NCI-H82 (cell line): Measurements from ENCODE around the gene DUOX2.
"Not testable (repeated sequence)": the region's sequence is repeated elsewhere in the genome, so short reads cannot be mapped to it uniquely, and the experiment has no call there.

Experiments used
- DNase-seq: peaks from one replicate; lab custom pipeline; 2025; lab: John Stamatoyannopoulos, UW

DUOX2 gene

DNA sequence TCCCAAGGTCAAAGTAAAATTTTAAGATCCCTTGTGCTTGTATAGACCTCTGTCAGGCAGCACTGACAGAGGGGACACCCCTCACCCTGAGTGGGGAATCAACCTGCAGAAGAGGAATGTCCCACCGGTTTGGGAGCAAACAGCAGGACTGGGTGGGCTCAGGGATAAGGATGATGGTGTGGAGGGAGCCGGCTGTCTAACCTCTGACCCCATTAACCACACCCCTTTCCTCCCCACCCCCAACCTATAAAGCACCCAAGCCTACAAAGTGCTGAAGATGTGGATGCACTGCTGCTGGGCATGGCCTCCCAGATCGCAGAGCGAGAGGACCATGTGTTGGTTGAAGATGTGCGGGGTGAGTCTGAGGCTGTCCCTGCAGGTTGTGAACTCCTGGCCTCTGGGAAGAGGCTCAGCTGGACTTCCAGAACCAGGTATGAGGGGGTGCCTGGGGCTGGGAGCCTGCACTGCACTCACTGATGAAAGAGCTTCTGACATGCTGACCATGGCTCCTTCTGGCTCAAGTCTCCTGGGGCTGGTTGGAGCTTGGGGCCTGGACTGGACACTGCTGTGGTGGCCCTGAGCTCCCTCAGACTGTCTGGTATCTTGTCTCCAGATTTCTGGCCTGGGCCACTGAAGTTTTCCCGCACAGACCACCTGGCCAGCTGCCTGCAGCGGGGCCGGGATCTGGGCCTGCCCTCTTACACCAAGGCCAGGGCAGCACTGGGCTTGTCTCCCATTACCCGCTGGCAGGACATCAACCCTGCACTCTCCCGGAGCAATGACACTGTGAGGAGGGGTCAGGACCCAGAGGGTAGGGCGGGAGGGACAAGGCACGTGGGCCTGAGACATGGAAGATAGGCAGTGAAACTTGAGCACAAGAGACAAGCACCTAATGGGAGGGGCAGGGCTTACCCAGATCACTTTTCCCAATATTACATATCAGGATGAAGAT lies 25.1 kb upstream of the DUOX2 start:
- no peak for DNase-seq

DNA sequence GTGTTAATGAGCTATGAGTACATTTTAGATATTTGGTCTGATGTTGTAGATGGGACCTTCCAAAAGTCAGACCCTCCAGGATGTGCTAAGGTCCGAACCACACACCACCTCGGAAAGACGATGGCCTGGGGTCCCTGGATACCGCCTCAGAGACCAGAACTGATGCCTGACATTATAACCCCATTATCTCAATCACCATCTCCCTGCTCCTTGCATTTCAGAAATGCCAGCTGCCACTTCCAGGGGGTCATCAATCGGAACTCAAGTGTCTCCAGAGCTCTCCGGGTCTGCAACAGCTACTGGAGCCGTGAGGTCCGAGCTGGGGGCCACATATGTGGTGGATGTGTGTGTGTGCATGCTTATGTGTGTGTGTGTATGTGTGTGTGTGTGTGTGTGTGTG lies 23.7 kb upstream of the DUOX2 start:
- no peak for DNase-seq

DNA sequence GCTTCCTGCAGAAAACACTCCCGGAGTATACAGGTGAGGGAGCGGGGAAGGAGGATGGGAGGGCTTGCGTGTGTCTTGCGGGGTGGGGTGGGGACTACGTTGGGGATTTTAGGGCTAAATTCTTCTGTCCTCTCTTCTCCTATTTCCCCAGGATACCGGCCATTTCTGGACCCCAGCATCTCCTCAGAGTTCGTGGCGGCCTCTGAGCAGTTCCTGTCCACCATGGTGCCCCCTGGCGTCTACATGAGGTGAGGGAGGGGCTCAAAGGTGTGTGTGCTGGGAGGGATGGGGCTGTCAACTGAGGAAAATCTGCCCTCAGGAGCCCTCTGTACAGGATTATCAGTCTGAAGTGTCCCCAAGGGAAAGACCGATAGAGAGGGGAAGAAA lies 22.4 kb upstream of the DUOX2 start:
- peak; percentile 31 for DNase-seq

- not testable (repeated sequence) for DNase-seq
Observed at GRCh38 chr15:45135705-45136377, 21.9 kb upstream of the DUOX2 start.

GRCh38 chr15:45134682-45135604 lies 21.0 kb upstream of the DUOX2 start:
- no peak for DNase-seq

DNA sequence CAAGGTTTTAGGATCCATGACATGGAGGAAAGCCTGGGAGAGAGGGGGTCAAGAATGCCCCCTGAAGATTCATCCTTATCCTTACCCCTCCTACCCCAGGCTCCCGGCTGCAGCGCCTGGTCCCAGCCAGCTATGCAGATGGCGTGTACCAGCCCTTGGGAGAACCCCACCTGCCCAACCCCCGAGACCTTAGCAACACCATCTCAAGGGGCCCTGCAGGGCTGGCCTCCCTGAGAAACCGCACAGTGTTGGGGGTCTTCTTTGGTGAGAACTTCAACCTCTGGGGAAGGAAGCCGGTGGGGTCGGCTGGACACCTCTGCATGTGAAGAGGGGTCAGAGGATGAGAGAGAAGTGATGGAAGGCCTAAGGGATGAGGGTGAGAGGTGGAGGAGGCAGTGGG lies 20.1 kb upstream of the DUOX2 start:
- no peak for DNase-seq

DNA sequence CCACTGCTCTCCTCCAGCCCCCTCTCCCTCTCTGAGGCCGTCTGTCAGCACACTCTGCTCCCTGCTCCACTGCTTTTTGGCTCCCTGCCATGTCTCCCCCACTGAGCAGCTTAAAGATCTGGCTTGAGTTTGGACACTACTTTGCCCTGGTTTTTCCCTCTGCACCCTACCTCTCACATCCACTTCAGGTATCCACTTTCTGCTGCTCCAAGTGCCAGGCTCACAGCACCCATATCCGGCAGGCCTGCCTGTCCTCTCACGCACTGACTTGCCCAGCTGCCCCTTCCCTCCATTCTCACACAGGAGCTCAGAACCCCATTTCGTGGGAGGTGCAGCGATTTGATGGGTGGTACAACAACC lies 19.6 kb upstream of the DUOX2 start:
- DNase-seq: peak; percentile 89

DNA sequence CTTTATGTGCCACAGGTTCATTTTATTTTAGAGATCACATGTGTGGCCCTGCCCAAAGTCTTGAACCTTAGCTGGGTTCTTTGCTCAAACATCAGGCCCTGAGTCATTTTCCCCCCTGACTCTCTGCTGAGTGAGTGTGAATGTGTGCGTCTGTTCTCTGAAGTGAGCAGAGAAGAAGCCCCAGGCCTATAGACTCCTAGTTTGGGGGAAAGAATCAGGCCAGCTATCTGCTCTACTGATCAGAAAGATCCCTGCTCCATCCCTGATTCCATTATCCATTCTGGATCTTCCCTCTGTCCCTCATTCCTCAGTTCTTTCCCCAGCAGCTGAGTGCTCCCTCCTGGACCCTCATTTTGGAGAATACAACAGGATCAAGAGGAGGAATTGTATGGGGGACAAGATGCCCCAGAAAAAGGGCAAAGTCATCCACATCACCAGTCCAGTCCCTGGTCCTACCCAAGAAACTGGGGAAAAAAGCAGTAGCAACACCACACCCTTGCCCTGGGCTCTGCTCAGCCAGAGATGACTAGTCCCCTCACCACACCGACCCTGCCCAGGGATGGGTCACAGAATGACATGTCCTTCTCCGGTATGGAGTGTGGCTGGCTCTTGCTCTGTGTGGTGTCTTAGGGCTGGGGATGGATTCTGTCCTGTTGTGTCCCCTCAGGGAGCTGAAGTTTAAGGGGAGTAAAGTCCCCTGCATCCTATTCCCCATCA lies 19.0 kb upstream of the DUOX2 start:
- DNase-seq: no peak

DNA sequence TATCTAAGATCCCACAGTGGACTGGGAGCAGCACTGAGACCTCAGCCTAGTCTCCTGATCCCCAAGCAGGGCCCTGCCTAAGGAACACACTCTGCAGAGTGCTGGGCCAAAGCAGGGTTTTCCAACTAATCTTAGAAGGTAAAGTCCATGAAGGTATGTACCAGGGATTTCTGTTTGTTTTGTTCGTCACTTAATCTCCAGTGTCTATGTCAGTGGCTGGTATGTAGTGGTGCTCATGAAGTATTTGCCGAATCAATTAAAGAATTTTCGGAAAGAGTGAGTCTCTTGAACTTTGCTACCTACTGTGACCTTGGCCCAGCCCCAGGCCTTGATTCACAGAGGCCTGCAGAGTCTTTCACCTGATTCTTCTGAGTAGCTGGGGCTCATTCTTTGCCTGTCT lies 17.5 kb upstream of the DUOX2 start:
- DNase-seq: no peak

DNA sequence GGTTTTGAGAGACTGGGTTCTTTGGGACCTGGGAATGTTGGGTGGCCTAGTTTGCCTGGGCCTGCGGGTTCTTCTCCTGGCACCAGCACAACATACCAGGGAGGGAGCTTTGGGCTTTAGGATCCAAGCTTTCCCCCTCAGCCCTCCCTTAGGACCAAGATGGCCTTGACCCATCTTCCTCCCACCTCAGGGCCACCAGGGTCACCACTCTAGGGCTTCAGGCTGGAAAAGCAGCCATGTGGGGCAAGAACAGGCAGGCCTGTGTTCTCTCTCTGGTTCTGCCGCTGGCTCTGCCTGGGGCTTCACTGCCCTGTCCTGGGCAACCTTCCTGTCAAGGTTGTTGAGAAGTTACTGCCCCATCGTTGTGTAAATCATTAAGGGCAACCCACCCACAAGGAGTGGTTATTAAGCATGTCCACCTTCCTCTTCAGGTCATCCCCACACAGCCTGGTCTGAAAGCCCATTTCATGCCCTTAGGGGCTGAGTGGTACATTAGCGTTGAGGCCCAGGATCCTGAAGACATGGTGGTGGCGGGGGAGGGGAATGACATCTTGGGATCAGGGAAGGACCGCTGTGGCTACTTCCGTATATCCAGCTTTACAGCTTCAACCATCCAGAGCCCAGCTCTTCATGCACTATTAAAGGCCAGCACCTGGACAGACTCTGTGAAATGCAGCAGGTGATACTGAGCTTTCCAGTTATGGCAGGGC lies 16.5 kb upstream of the DUOX2 start:
- no peak for DNase-seq

DNA sequence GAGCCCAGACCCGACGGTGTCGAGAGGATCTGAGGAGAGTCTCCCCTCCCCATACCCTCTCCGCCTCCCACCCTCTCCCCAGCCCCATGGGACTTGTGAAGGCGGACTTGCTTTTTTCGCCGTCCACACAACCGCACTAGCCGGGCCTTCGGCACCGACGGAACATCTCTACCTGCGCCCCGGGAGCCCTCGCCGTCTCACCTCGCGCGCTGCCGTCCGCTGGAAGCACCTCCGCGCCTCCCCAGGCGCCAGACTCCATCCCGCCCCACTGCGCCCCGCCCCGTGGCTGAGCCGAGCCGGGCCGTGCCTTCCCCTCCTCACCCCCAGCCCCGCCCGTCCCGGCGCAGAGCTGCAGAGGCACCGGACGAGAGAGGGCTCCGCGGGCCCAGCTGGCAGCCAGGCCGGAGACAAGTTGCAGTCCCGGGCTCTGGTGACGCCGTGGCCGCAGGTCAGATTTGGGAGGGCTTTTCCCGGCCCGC lies 15.7 kb upstream of the DUOX2 start, which contains the start of the genes DUOX1 and DUOXA1:
Gene DUOX1 (plus strand): TSS at position 344 of the 479 bp plus-strand sequence. CDS start 1,973 bp downstream, outside the sequence.
Gene DUOXA1 (minus strand): TSS at position 229 of the 479 bp plus-strand sequence. CDS start 6,865 bp downstream, outside the sequence.
- DNase-seq: peak; percentile 38

- no peak for DNase-seq
Observed at GRCh38 chr15:45128971-45129639, 15.1 kb upstream of the DUOX2 start.

- DNase-seq: peak; percentile 77
Observed at GRCh38 chr15:45126535-45127158, 12.7 kb upstream of the DUOX2 start.

GRCh38 chr15:45123397-45123796 lies 9.4 kb upstream of the DUOX2 start:
- DNase-seq: no peak

- DNase-seq: no peak
Observed at GRCh38 chr15:45122719-45123118, 8.7 kb upstream of the DUOX2 start.

- no peak for DNase-seq
Observed at GRCh38 chr15:45121706-45122417, 7.9 kb upstream of the DUOX2 start.

- no peak for DNase-seq
Observed at GRCh38 chr15:45121020-45121419, 7.0 kb upstream of the DUOX2 start.

DNA sequence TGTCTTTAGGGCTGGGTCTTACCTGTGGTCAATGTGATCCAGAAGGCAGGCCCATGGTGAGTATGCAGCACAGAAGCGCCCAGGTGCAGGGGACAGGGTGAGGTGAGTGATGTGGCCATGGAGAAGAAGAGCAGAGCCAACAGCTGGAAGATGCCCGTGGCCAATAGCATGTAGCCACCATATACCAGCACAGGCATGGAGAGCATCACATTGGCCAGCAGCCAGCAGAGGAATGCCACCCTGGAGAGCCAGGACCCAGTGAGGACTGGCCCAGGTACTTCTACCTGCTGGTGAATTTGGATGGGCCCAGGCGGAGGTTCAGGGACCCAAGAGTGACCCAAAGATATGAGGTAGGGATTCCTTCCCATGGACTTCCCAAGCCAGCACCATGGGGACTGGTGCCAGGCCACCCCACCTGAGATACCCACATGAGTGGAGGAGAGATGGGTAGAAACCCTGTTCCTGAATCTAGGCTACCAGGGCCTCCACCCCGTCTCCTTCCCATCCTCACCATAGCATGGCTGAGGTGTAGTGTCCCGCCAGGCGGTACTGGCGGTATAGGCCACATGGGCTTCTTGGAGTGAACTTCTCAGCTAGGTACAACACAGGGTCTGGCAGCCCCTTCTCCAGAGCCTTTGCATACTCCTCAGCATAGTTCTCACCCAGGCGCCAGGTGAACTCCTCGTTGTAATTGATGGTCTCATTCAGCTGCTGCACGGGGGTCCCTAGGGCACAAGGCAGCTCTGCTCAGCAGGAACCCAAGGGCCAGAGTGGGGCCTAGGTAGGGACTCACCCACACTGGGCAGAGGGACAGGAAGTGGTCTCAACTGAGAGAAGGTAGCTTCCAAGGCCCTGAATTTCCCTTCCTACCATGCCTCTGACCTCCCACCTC lies 6.4 kb upstream of the DUOX2 start:
- DNase-seq: no peak
